ENCODE results near the gene DENND5B.
A peak's percentile ranks its signal among the peaks of the same experiment; 100 is the strongest.

DENND5B gene

DNA sequence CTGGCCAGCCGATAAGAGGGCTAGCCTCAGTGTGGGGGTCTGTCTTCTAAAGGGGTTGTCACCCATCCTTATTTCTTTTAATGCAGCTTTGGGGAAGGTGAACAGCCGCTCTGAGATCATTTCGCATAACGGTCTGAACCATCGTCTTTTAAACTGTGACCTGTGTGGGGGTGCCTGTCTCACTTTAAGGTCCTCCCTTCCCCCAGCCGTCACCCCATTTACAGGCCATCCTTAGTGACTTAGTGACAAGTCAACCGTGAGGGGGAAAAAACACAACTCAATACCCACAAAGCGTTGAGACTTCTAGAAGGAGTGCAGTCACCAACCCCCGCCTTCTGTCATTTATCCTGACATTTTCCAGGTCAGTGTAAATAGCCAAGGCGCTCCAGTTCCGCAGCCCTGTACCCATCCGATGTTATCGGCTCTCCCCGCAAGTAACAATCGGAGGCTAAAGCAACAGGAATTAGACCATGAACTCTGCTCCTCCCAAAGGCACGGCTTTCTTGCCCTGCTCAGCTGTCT lies 505 bp upstream of the DENND5B start:
- TF ChIP-seq, protein P1, sequence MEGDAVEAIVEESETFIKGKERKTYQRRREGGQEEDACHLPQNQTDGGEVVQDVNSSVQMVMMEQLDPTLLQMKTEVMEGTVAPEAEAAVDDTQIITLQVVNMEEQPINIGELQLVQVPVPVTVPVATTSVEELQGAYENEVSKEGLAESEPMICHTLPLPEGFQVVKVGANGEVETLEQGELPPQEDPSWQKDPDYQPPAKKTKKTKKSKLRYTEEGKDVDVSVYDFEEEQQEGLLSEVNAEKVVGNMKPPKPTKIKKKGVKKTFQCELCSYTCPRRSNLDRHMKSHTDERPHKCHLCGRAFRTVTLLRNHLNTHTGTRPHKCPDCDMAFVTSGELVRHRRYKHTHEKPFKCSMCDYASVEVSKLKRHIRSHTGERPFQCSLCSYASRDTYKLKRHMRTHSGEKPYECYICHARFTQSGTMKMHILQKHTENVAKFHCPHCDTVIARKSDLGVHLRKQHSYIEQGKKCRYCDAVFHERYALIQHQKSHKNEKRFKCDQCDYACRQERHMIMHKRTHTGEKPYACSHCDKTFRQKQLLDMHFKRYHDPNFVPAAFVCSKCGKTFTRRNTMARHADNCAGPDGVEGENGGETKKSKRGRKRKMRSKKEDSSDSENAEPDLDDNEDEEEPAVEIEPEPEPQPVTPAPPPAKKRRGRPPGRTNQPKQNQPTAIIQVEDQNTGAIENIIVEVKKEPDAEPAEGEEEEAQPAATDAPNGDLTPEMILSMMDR (conservative IDR thresholded peaks at IDR 0.05) = no peak
- peak overlapping the region; percentile 96 for H3K27ac ChIP-seq

DNA sequence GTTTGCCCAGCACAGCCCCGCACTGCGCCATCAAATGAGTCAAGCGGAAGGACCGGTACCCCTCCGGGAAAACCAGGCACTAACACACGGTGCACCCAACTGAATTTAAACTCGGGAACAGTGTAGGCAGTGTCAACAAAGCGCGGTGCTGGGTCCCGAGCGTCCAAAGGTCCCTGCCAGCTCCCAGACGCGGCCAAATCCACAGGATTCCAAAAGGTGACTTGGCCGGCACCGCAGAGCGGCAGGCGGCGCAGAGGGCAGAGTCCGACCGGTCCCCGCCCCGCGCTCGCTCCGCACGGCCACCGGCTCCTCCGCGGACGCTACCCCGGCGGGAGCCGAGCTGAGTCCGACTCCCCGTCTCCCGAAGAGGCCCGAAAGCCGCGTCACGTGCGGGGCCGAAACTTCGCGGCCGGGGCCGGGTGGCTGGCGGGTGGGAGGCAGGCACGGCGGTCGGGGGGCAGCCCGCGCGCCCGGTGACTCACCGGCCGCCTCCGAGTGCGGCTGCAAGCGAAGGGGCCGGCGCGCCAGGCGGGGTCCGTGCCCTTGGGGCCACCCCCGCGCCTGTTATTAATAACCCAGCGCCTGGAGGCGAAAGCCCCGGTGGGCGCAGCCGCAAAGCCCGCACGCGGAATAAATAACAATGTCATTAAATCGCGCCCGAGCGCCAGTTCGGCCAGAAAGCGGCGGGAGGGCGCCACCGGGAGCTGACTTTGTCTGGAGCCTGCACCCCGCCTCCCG lies 863 bp downstream of the DENND5B start:
- peak overlapping the region; percentile 96 for H3K27ac ChIP-seq
- TF ChIP-seq, protein P1 (conservative IDR thresholded peaks at IDR 0.05) = peak; percentile 26; the same call in 1 of the 2 replicates

DNA sequence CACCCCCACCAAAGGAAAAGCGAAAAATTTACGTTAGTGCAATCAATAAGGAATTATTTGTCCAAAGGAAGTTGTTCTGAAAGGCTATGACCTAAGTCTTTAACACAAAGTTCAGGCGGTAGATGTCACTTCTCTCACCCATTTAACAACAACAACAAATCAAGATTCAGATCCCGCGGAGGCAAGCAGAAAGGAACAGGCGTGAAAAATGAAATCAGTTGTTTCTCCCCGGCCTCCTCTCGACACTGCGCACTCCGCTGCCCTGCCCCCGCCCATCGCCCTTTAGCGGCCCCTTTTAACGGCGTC lies 1.4 kb downstream of the DENND5B start:
- TF ChIP-seq, protein P1 (conservative IDR thresholded peaks at IDR 0.05) = no peak
- peak overlapping the region; percentile 96 for H3K27ac ChIP-seq

DNA sequence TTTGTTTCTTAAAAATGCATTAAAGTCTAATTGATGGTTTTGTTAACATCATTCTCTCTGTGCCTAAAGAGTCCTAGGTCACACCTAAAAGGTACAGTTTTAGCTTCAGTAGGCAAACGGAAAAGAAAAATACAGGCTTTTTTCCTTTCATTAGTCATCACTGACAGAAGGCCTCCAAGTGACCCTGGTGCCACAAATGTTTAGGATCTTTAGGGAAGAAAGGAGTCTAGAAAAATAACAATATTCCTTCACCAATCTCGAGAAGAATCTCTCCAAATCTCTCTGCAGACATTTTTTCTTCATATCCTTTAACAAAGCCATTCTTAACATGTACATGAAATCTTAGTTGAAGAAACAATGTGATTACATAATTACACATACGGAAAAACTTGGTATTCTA lies 2.0 kb downstream of the DENND5B start:
- H3K27ac ChIP-seq = peak overlapping the region; percentile 96
- TF ChIP-seq, protein P1 (conservative IDR thresholded peaks at IDR 0.05) = no peak

DNA sequence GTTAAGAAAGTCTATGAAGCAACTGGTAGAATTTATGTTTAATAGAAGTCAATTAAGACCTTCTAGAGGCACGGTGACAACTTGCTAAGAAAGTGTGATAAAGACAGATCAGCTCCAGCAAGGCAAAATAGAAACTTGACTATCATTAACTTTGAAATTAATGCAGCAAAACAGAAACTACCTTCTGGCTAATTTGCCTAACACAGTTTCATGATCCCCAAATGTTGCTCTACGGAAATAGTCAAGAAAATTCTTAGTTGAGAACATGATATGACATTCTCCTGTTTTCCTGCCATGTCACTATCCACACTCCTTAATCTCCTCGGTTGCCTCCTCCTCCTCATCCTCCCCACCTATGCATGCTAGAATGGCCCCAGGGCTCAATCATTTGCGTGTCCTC lies 4.2 kb downstream of the DENND5B start:
- TF ChIP-seq, protein P1 (conservative IDR thresholded peaks at IDR 0.05) = no peak

DNA sequence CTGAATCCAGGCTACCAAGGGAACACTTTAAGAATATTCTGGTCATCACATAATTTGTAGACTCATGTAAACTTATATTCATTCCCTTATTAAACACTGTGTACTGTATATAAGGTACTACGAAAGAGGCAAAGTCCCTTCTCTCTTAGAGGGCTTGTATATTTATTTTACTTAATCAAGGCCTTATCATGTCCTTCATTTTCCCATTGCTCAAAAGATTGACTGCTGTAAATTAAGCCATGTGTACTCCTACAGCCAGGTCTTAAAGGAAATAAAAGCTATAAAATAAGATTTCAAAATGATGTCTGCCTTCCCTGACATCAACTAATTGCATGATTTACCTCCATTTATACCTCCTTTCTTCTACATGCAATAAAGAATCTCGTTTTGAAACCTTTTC lies 5.0 kb downstream of the DENND5B start:
- no peak overlapping the region for H3K27ac ChIP-seq

More for the DNA sequence above, 4.2 kb downstream of the DENND5B start:
- H3K27ac ChIP-seq = no peak overlapping the region

DNA sequence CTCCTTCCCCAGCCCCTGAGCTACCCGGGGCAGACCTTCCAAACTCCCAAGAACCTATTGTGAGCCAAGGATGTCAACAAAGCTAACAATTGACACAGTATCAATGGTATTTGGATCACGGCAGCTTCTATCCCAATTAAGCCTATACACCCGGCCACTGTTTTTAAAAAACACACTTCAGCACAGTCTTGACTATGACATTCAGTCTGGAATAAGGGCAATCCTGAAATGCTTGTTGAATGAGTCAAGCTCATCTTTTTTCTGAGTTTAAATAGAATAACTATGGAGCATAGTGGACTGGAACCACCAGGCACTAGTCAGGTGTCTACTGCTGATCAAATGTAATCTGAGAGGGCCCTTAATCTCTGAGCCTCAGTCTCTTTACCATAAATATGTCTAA lies 5.7 kb downstream of the DENND5B start:
- no peak overlapping the region for H3K27ac ChIP-seq
- TF ChIP-seq, protein P1 (conservative IDR thresholded peaks at IDR 0.05) = no peak

More for the DNA sequence above, 5.0 kb downstream of the DENND5B start:
- TF ChIP-seq, protein P1 (conservative IDR thresholded peaks at IDR 0.05) = no peak
